ENCODE results near the gene SPOCK1. TPM values are rescaled to one million over a fixed set of nuclear protein-coding genes. Genes with fewer than 3 reads are reported as not detected.

Gene SPOCK1
- total and polyA plus RNA-seq, 2 experiments from 2014 or later: 8.2 to 10.5 TPM

- Histone ChIP-seq H3K4me1 (ENCODE audit: insufficient read depth) (no peaks in the 10 kb centered on the region), H3K4me3 (no peak overlapping the region), H3K9me2 (ENCODE audit: insufficient read depth) (no peaks in the 10 kb centered on the region), H3K79me2 (replicated peaks; ENCODE audit: insufficient read depth) (no peaks in the 10 kb centered on the region), H2AFZ (no peak overlapping the region), H3K27ac (ENCODE audit: low read depth) (no peak overlapping the region), H3K36me3 (ENCODE audit: insufficient read depth) (no peaks in the 10 kb centered on the region), H3F3A (replicated peaks; ENCODE audit: low read depth) (no peaks in the 10 kb centered on the region), H3K27me3 (ENCODE audit: insufficient read depth) (no peaks in the 10 kb centered on the region), H4K20me1 (replicated peaks; ENCODE audit: insufficient read depth) (no peaks in the 10 kb centered on the region), H3K4me2 (no peak overlapping the region)
- Mint-ChIP-seq H3K36me3 (ENCODE audit: low read depth) (peaks cover 30% of the 10 kb centered on the region), H3K4me1 (no peaks in the 10 kb centered on the region; the same call in 2 of the 3 replicates), H3K4me3 (no peak overlapping the region), H3K27me3 (ENCODE audit: insufficient read depth, low read depth, poor library complexity) (peaks cover 3% of the 10 kb centered on the region), H3K27ac (no peak overlapping the region), H3K9me3 (peaks cover 42% of the 10 kb centered on the region)
- DNase-seq (ENCODE audit: low spot score) (no peak), ATAC-seq (no peak)
- TF ChIP-seq STAT1 (IDR thresholded peaks at IDR 0.05; ENCODE audit: unreplicated experiment) (no peak), POLR2AphosphoS5 (IDR thresholded peaks at IDR 0.05; ENCODE audit: low read depth) (no peak), ZNF331 (CRISPR knock-in tag; IDR thresholded peaks at IDR 0.05; ENCODE audit: low read depth) (no peak), JUNB (IDR thresholded peaks at IDR 0.05; ENCODE audit: unreplicated experiment) (no peak), NANOG (IDR thresholded peaks at IDR 0.05; ENCODE audit: borderline replicate concordance) (no peak), EZH2 (IDR thresholded peaks at IDR 0.05; ENCODE audit: low read depth, unreplicated experiment) (no peak), CTCF (conservative IDR thresholded peaks at IDR 0.05; ENCODE audit: low read depth in 2 of 2) (no peak), ZNF114 (CRISPR knock-in tag; IDR thresholded peaks at IDR 0.05) (no peak), CREB1 (CRISPR knock-in tag; IDR thresholded peaks at IDR 0.05; ENCODE audit: low read depth) (no peak), ETS1 (IDR thresholded peaks at IDR 0.05) (no peak), EZH2phosphoT487 (IDR thresholded peaks at IDR 0.05; ENCODE audit: unreplicated experiment) (no peak), REST (IDR thresholded peaks at IDR 0.05; ENCODE audit: unreplicated experiment) (no peak)
- TF ChIP-seq, protein P1, sequence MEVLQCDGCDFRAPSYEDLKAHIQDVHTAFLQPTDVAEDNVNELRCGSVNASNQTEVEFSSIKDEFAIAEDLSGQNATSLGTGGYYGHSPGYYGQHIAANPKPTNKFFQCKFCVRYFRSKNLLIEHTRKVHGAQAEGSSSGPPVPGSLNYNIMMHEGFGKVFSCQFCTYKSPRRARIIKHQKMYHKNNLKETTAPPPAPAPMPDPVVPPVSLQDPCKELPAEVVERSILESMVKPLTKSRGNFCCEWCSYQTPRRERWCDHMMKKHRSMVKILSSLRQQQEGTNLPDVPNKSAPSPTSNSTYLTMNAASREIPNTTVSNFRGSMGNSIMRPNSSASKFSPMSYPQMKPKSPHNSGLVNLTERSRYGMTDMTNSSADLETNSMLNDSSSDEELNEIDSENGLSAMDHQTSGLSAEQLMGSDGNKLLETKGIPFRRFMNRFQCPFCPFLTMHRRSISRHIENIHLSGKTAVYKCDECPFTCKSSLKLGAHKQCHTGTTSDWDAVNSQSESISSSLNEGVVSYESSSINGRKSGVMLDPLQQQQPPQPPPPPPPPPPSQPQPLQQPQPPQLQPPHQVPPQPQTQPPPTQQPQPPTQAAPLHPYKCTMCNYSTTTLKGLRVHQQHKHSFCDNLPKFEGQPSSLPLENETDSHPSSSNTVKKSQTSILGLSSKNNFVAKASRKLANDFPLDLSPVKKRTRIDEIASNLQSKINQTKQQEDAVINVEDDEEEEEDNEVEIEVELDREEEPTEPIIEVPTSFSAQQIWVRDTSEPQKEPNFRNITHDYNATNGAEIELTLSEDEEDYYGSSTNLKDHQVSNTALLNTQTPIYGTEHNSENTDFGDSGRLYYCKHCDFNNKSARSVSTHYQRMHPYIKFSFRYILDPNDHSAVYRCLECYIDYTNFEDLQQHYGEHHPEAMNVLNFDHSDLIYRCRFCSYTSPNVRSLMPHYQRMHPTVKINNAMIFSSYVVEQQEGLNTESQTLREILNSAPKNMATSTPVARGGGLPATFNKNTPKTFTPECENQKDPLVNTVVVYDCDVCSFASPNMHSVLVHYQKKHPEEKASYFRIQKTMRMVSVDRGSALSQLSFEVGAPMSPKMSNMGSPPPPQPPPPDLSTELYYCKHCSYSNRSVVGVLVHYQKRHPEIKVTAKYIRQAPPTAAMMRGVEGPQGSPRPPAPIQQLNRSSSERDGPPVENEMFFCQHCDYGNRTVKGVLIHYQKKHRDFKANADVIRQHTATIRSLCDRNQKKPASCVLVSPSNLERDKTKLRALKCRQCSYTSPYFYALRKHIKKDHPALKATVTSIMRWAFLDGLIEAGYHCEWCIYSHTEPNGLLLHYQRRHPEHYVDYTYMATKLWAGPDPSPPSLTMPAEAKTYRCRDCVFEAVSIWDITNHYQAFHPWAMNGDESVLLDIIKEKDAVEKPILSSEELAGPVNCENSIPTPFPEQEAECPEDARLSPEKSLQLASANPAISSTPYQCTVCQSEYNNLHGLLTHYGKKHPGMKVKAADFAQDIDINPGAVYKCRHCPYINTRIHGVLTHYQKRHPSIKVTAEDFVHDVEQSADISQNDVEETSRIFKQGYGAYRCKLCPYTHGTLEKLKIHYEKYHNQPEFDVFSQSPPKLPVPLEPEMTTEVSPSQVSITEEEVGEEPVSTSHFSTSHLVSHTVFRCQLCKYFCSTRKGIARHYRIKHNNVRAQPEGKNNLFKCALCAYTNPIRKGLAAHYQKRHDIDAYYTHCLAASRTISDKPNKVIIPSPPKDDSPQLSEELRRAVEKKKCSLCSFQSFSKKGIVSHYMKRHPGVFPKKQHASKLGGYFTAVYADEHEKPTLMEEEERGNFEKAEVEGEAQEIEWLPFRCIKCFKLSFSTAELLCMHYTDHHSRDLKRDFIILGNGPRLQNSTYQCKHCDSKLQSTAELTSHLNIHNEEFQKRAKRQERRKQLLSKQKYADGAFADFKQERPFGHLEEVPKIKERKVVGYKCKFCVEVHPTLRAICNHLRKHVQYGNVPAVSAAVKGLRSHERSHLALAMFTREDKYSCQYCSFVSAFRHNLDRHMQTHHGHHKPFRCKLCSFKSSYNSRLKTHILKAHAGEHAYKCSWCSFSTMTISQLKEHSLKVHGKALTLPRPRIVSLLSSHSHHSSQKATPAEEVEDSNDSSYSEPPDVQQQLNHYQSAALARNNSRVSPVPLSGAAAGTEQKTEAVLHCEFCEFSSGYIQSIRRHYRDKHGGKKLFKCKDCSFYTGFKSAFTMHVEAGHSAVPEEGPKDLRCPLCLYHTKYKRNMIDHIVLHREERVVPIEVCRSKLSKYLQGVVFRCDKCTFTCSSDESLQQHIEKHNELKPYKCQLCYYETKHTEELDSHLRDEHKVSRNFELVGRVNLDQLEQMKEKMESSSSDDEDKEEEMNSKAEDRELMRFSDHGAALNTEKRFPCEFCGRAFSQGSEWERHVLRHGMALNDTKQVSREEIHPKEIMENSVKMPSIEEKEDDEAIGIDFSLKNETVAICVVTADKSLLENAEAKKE (CRISPR knock-in tag; IDR thresholded peaks at IDR 0.05): no peak
Observed at GRCh38 chr5:137385064-137385463, 114.1 kb downstream of the SPOCK1 start.

Data from GM23338 (cell line).